ELF-1 (cell line): ENCODE data around the gene FBLN1.
A peak's percentile ranks its signal among the peaks of the same experiment; 100 is the strongest.

ENCODE experiments used
- DNase-seq: peaks from one replicate; pipeline ENCODE4 v3.0.0-alpha.2; 2016; ENCODE audit warnings: low read depth, low spot score

FBLN1 gene

GRCh38 chr22:45503816-45504372, 1.2 kb downstream of the FBLN1 start:
- DNase-seq = peak; percentile 86

- peak; percentile 74 for DNase-seq
These were observed 2.0 kb downstream of the FBLN1 start for GRCh38 chr22:45504373-45505341.

- DNase-seq = no peak
These were observed 3.5 kb downstream of the FBLN1 start for GRCh38 chr22:45505991-45506747.

GRCh38 chr22:45506816-45507360, 4.2 kb downstream of the FBLN1 start:
- no peak for DNase-seq

- DNase-seq = no peak
These were observed 5.1 kb downstream of the FBLN1 start for GRCh38 chr22:45507798-45508197.

- no peak for DNase-seq
These were observed 6.1 kb downstream of the FBLN1 start for GRCh38 chr22:45508814-45509213.

GRCh38 chr22:45510376-45511232, 7.9 kb downstream of the FBLN1 start:
- no peak for DNase-seq

- peak; percentile 45 for DNase-seq
These were observed 9.2 kb downstream of the FBLN1 start for GRCh38 chr22:45511847-45512261.

GRCh38 chr22:45512363-45512762, 9.7 kb downstream of the FBLN1 start:
- DNase-seq = no peak

GRCh38 chr22:45515676-45516075, 13.0 kb downstream of the FBLN1 start:
- no peak for DNase-seq

GRCh38 chr22:45516163-45516562, 13.5 kb downstream of the FBLN1 start:
- no peak for DNase-seq

GRCh38 chr22:45516923-45517675, 14.4 kb downstream of the FBLN1 start:
- DNase-seq = peak; percentile 60

GRCh38 chr22:45518136-45518535, 15.5 kb downstream of the FBLN1 start:
- no peak for DNase-seq

GRCh38 chr22:45518580-45518991, 15.9 kb downstream of the FBLN1 start:
- no peak for DNase-seq

GRCh38 chr22:45521178-45521577, 18.5 kb downstream of the FBLN1 start:
- no peak for DNase-seq

- DNase-seq = peak; percentile 67
These were observed 19.8 kb downstream of the FBLN1 start for GRCh38 chr22:45522462-45522861.

- DNase-seq = no peak
These were observed 21.5 kb downstream of the FBLN1 start for GRCh38 chr22:45524157-45524556.

GRCh38 chr22:45524966-45525365, 22.3 kb downstream of the FBLN1 start:
- no peak for DNase-seq

- no peak for DNase-seq
These were observed 22.8 kb downstream of the FBLN1 start for GRCh38 chr22:45525480-45525879.

- no peak for DNase-seq
These were observed 23.6 kb downstream of the FBLN1 start for GRCh38 chr22:45526281-45526680.
